WTC11 (cell line): ENCODE results near the gene PDCD5. TPM values are rescaled to one million over a fixed set of nuclear protein-coding genes. Genes with fewer than 3 reads are reported as not detected.

Experiments used
- ATAC-seq: fragments of 200-7000 bp; cut with Tn5 transposase; 2 replicates; pipeline ENCODE4 v1.10.0; 2021; ENCODE audit warnings: mild to moderate bottlenecking, moderate library complexity
- CTCF ChIA-PET: fragments of 300-600 bp; sonication (Branson Sonifier 250); formaldehyde crosslinking; loops from one replicate; lab custom pipeline; 2021; ENCODE audit warnings: antibody characterized with exemption; lab: Charles Lee
- POLR2A ChIA-PET: fragments of 350-600 bp; sonication (Branson Sonifier 250); formaldehyde crosslinking; loops from one replicate; lab custom pipeline; 2021; ENCODE audit warnings: antibody characterized with exemption; lab: Charles Lee
- DNase-seq: peaks from one replicate; pipeline ENCODE4 v3.0.0; 2021; ENCODE audit warnings: low spot score
- H3K27ac Mint-ChIP-seq: 2 replicates; pipeline ENCODE4 v1.8.0; 2021; ENCODE audit warnings: mixed read lengths
- H3K27me3 Mint-ChIP-seq: 2 replicates; pipeline ENCODE4 v1.8.0; 2021; ENCODE audit warnings: low read depth, mild to moderate bottlenecking, moderate library complexity, mixed read lengths
- H3K36me3 Mint-ChIP-seq: 2 replicates; pipeline ENCODE4 v1.8.0; 2021; ENCODE audit warnings: mixed read lengths
- H3K4me1 Mint-ChIP-seq: 2 replicates; pipeline ENCODE4 v1.8.0; 2022; ENCODE audit warnings: mixed read lengths
- H3K4me3 Mint-ChIP-seq: 2 replicates; pipeline ENCODE4 v1.8.0; 2021; ENCODE audit warnings: mild to moderate bottlenecking, moderate library complexity, mixed read lengths
- H3K9me3 Mint-ChIP-seq: 2 replicates; pipeline ENCODE4 v1.8.0; 2021; ENCODE audit warnings: mixed read lengths
- ATF6 ChIP-seq: sonication (generic); formaldehyde crosslinking; IDR thresholded peaks from 2 replicates; pipeline ENCODE4 v1.8.1; 2023; ENCODE audit warnings: mild to moderate bottlenecking, missing genetic modification reagents
- CDX4 ChIP-seq: fragments of 250-450 bp; sonication (Bioruptor Pico); IDR thresholded peaks from 2 replicates; pipeline ENCODE4 v1.9.0; 2021; ENCODE audit warnings: moderate library complexity, mild to moderate bottlenecking, inconsistent platforms, borderline replicate concordance
- CREB1 ChIP-seq: sonication (generic); formaldehyde crosslinking; IDR thresholded peaks from 2 replicates; pipeline ENCODE4 v1.8.0; 2023; ENCODE audit warnings: mild to moderate bottlenecking, missing genetic modification reagents
- E2F4 ChIP-seq: sonication (generic); formaldehyde crosslinking; IDR thresholded peaks from 2 replicates; pipeline ENCODE4 v1.8.1; 2022; ENCODE audit warnings: low read depth, mild to moderate bottlenecking, moderate library complexity, missing genetic modification reagents, borderline replicate concordance
- ERG ChIP-seq: fragments of 250-450 bp; sonication (Bioruptor Pico); IDR thresholded peaks from 2 replicates; pipeline ENCODE4 v1.8.0; 2021; ENCODE audit warnings: mild to moderate bottlenecking
- GABPB1 ChIP-seq: sonication (generic); formaldehyde crosslinking; IDR thresholded peaks from 2 replicates; pipeline ENCODE4 v1.8.1; 2023; ENCODE audit warnings: mild to moderate bottlenecking, missing genetic modification reagents
- HMGA2 ChIP-seq: fragments of 250-450 bp; sonication (Bioruptor Pico); IDR thresholded peaks from 2 replicates; pipeline ENCODE4 v1.4.0; 2021; ENCODE audit warnings: mild to moderate bottlenecking, moderate library complexity
- KAT7 ChIP-seq: sonication (generic); formaldehyde crosslinking; IDR thresholded peaks from 2 replicates; pipeline ENCODE4 v1.8.1; 2023; ENCODE audit warnings: missing genetic modification reagents, mild to moderate bottlenecking, borderline replicate concordance
- NFATC4 ChIP-seq: fragments of 250-450 bp; sonication (Bioruptor Pico); IDR thresholded peaks from 2 replicates; pipeline ENCODE4 v1.9.0; 2021; ENCODE audit warnings: mild to moderate bottlenecking
- PRDM15 ChIP-seq: sonication (generic); formaldehyde crosslinking; IDR thresholded peaks from 2 replicates; pipeline ENCODE4 v1.8.0; 2022; ENCODE audit warnings: missing genetic modification reagents
- TEAD1 ChIP-seq: sonication (generic); formaldehyde crosslinking; IDR thresholded peaks from 2 replicates; pipeline ENCODE4 v1.8.0; 2022; ENCODE audit warnings: mild to moderate bottlenecking, missing genetic modification reagents
- TEAD4 ChIP-seq: sonication (generic); formaldehyde crosslinking; IDR thresholded peaks from 2 replicates; pipeline ENCODE4 v1.8.0; 2022; ENCODE audit warnings: mild to moderate bottlenecking, missing genetic modification reagents
- ZNF138 ChIP-seq: sonication (generic); formaldehyde crosslinking; conservative IDR thresholded peaks from 2 replicates; pipeline ENCODE4 v1.8.1; 2022; ENCODE audit warnings: mild to moderate bottlenecking, moderate library complexity, missing genetic modification reagents
- ZNF317 ChIP-seq: sonication (generic); formaldehyde crosslinking; IDR thresholded peaks from 2 replicates; pipeline ENCODE4 v1.8.1; 2023; ENCODE audit warnings: low read depth, mild to moderate bottlenecking, moderate library complexity, missing genetic modification reagents, borderline replicate concordance
- ZNF532 ChIP-seq: fragments of 250-450 bp; sonication (Bioruptor Pico); IDR thresholded peaks from 2 replicates; pipeline ENCODE4 v1.9.0; 2021; ENCODE audit warnings: mild to moderate bottlenecking, borderline replicate concordance
- ZNF671 ChIP-seq: fragments of 250-450 bp; sonication (Bioruptor Pico); IDR thresholded peaks from 2 replicates; pipeline ENCODE4 v1.8.0; 2021; ENCODE audit warnings: mild to moderate bottlenecking
- total RNA-seq: library from RNA; stranded (reverse); gene quantifications from 3 replicates; pipeline ENCODE4 v1.2.3, GENCODE V29; 2021
- TF ChIP-seq, protein P1 (sequence below): sonication (generic); formaldehyde crosslinking; IDR thresholded peaks from 2 replicates; pipeline ENCODE4 v1.8.0; 2023; ENCODE audit warnings: missing genetic modification reagents
- TF ChIP-seq, protein P2 (sequence below): sonication (generic); formaldehyde crosslinking; IDR thresholded peaks from 2 replicates; pipeline ENCODE4 v1.8.1; 2022; ENCODE audit warnings: mild to moderate bottlenecking, moderate library complexity, missing genetic modification reagents

PDCD5 gene
- total RNA-seq, 1 experiment from 2014 or later, result 89.5 TPM

DNA sequence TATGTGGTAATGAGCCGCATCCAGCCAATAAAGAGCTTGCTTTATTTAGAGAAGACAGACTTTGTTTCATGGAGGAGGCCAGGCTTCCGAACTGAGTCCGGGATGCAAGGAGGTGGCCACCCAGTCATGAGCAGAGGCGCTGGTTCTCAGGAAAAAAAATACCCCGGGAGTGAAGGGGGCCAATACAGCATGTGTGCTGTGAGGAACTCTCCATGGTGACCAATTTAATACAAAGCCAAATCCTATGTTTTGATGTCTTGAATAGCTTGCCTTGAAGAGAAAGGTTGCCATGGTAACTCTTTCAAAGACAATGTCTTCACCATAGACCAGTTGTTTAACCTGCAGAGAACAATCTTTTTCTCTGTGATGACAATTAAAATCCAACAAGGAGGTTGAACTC is 43.4 kb upstream of the PDCD5 start:
- TF ChIP-seq NFATC4 (CRISPR knock-in tag), result no peak
- no peak for TF ChIP-seq ATF6 (CRISPR knock-in tag)
- TF ChIP-seq KAT7 (CRISPR knock-in tag), result no peak
- no peak for TF ChIP-seq ZNF532 (CRISPR knock-in tag)
- no peak for TF ChIP-seq ZNF317 (CRISPR knock-in tag)
- TF ChIP-seq ERG, result no peak
- TF ChIP-seq TEAD4 (CRISPR knock-in tag), result no peak
- TF ChIP-seq ZNF671 (CRISPR knock-in tag), result no peak
- TF ChIP-seq, protein P1, sequence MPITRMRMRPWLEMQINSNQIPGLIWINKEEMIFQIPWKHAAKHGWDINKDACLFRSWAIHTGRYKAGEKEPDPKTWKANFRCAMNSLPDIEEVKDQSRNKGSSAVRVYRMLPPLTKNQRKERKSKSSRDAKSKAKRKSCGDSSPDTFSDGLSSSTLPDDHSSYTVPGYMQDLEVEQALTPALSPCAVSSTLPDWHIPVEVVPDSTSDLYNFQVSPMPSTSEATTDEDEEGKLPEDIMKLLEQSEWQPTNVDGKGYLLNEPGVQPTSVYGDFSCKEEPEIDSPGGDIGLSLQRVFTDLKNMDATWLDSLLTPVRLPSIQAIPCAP (CRISPR knock-in tag), result no peak
- TF ChIP-seq E2F4, result no peak
- ChIA-PET CTCF (no interaction called here), POLR2A (no interaction called here)
- Mint-ChIP-seq H3K9me3 (peaks cover 38% of the 10 kb centered on the region), H3K4me1 (no peaks in the 10 kb centered on the region), H3K27ac (no peak overlapping the region), H3K27me3 (no peaks in the 10 kb centered on the region), H3K4me3 (no peak overlapping the region), H3K36me3 (peaks cover 15% of the 10 kb centered on the region)
- DNase-seq (no peak), ATAC-seq (no peak)

- DNase-seq, result no peak
- Mint-ChIP-seq H3K4me1 (no peaks in the 10 kb centered on the region), H3K36me3 (peaks cover 4% of the 10 kb centered on the region), H3K27ac (no peak overlapping the region), H3K9me3 (peaks cover 24% of the 10 kb centered on the region), H3K4me3 (no peak overlapping the region), H3K27me3 (no peaks in the 10 kb centered on the region)
- POLR2A ChIA-PET, result no interaction called here
- CTCF ChIA-PET, result no interaction called here
- ATAC-seq, result no peak
- TF ChIP-seq PRDM15 (CRISPR knock-in tag), result no peak
- TF ChIP-seq ZNF138, result no peak
- TF ChIP-seq CDX4 (CRISPR knock-in tag), result no peak
- TF ChIP-seq TEAD1, result no peak
- TF ChIP-seq HMGA2 (CRISPR knock-in tag), result no peak
- TF ChIP-seq, protein P2, sequence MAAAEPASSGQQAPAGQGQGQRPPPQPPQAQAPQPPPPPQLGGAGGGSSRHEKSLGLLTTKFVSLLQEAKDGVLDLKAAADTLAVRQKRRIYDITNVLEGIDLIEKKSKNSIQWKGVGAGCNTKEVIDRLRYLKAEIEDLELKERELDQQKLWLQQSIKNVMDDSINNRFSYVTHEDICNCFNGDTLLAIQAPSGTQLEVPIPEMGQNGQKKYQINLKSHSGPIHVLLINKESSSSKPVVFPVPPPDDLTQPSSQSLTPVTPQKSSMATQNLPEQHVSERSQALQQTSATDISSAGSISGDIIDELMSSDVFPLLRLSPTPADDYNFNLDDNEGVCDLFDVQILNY (CRISPR knock-in tag), result no peak
- TF ChIP-seq GABPB1 (CRISPR knock-in tag), result no peak; the same call in 1 of the 2 replicates
- no peak for TF ChIP-seq CREB1
- no peak for TF ChIP-seq E2F4
These were observed 41.6 kb upstream of the PDCD5 start for GRCh38 chr19:32539240-32539916.
